NCI-H2029 treated with DMSO at 0.1 percent for 48 hours (cell line): ENCODE measurements around the gene DYSF.

ENCODE experiments used
- DNase-seq: peaks from one replicate; lab custom pipeline; 2025; lab: John Stamatoyannopoulos, UW

The DYSF gene

GRCh38 chr2:71502941-71503738, 49.8 kb downstream of the DYSF start:
- no peak for DNase-seq

GRCh38 chr2:71503837-71504236, 50.5 kb downstream of the DYSF start:
- no peak for DNase-seq

- DNase-seq, result no peak
These were observed 51.2 kb downstream of the DYSF start for GRCh38 chr2:71504611-71505010.

GRCh38 chr2:71505086-71505769, 51.9 kb downstream of the DYSF start:
- DNase-seq, result peak; percentile 2

GRCh38 chr2:71505770-71506140, 52.4 kb downstream of the DYSF start:
- DNase-seq, result no peak

- no peak for DNase-seq
These were observed 53.1 kb downstream of the DYSF start for GRCh38 chr2:71506222-71507153.

- DNase-seq, result no peak
These were observed 54.1 kb downstream of the DYSF start for GRCh38 chr2:71507476-71507875.

- DNase-seq, result peak; percentile 17
These were observed 56.9 kb downstream of the DYSF start for GRCh38 chr2:71510196-71510807.

GRCh38 chr2:71510938-71511337, 57.6 kb downstream of the DYSF start:
- no peak for DNase-seq

GRCh38 chr2:71511776-71512175, 58.4 kb downstream of the DYSF start:
- DNase-seq, result no peak

- no peak for DNase-seq
These were observed 59.0 kb downstream of the DYSF start for GRCh38 chr2:71512386-71512785.

- no peak for DNase-seq
These were observed 59.7 kb downstream of the DYSF start for GRCh38 chr2:71513096-71513495.

GRCh38 chr2:71513721-71514120, 60.4 kb downstream of the DYSF start:
- DNase-seq, result no peak

GRCh38 chr2:71516253-71516888, 63.0 kb downstream of the DYSF start:
- DNase-seq, result no peak

- DNase-seq, result no peak
These were observed 64.5 kb downstream of the DYSF start for GRCh38 chr2:71517851-71518250.

- DNase-seq, result no peak
These were observed 68.1 kb downstream of the DYSF start for GRCh38 chr2:71521436-71521950.

GRCh38 chr2:71524476-71524875, 71.1 kb downstream of the DYSF start:
- DNase-seq, result no peak

- DNase-seq, result no peak
These were observed 72.8 kb downstream of the DYSF start for GRCh38 chr2:71526141-71526540.

GRCh38 chr2:71526975-71527374, 73.6 kb downstream of the DYSF start:
- DNase-seq, result no peak

GRCh38 chr2:71528131-71528591, 74.8 kb downstream of the DYSF start:
- DNase-seq, result no peak

GRCh38 chr2:71528749-71529148, 75.4 kb downstream of the DYSF start:
- DNase-seq, result no peak
